Gastrocnemius medialis (tissue), 4 donors: ENCODE results near the gene RFC4.

Source experiments
- POLR2A ChIP-seq, 2 donors: fragments of 450-650 bp; IDR thresholded peaks; one replicate each; pipeline ENCODE4 v1.6.1; 2017; ENCODE audit warnings: antibody characterized with exemption in 2 of 2, mild to moderate bottlenecking in 2 of 2, moderate library complexity in 2 of 2
- TF ChIP-seq, protein P1 (sequence below), 5 experiments: fragments of 450-650 bp in 3 of 5; fragments of 200-600 bp in 2 of 5; sonication (generic) in 2 of 5; IDR thresholded peaks in 4 of 5; conservative IDR thresholded peaks in 1 of 5; 1 replicate in 4 of 5; 2 replicates in 1 of 5; pipeline ENCODE4 v1.5.1; 2016 to 2019; ENCODE audit warnings: antibody characterized with exemption in 5 of 5, mild to moderate bottlenecking in 3 of 5, moderate library complexity in 3 of 5

DNA sequence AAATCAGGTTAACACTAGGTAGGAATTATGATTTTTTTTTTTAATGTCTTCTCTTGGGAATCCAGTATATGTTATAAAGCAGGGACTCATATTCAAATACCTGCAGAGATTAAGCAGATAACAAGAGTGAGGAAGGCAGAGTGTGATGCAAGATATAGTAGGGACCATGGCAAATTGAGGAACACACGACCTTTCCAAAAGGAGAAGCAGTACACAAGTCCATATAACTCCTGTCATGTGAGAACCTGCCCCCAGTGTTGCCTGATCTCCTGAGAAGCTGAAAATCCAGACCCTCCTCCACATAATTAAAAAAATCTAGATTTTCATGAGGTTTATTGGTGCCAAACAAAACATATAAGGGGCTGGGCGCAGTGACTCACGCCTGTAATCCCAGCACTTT lies 3.6 kb downstream of the RFC4 start:
- TF ChIP-seq, protein P1, sequence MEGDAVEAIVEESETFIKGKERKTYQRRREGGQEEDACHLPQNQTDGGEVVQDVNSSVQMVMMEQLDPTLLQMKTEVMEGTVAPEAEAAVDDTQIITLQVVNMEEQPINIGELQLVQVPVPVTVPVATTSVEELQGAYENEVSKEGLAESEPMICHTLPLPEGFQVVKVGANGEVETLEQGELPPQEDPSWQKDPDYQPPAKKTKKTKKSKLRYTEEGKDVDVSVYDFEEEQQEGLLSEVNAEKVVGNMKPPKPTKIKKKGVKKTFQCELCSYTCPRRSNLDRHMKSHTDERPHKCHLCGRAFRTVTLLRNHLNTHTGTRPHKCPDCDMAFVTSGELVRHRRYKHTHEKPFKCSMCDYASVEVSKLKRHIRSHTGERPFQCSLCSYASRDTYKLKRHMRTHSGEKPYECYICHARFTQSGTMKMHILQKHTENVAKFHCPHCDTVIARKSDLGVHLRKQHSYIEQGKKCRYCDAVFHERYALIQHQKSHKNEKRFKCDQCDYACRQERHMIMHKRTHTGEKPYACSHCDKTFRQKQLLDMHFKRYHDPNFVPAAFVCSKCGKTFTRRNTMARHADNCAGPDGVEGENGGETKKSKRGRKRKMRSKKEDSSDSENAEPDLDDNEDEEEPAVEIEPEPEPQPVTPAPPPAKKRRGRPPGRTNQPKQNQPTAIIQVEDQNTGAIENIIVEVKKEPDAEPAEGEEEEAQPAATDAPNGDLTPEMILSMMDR (IDR thresholded peaks at IDR 0.05 in 4 of 5, conservative IDR thresholded peaks at IDR 0.05 in 1 of 5): no peak
- no peak for TF ChIP-seq POLR2A (IDR thresholded peaks at IDR 0.05)
